Sigmoid colon (tissue), 7 donors: ENCODE measurements around the gene EEF1A1. TPM values are rescaled to one million over a fixed set of nuclear protein-coding genes. Genes with fewer than 3 reads are reported as not detected.
"Not testable (repeated sequence)": the region's sequence is repeated elsewhere in the genome, so short reads cannot be mapped to it uniquely, and the experiment has no call there.

Source experiments
- DNase-seq: peaks from one replicate; pipeline ENCODE4 v3.0.0-alpha.2; 2019
- H3K27ac ChIP-seq, 4 donors: fragments of 200-600 bp; sonication (generic); one replicate each; pipeline ENCODE4 v1.5.1; 2016 to 2019; ENCODE audit warnings: mild to moderate bottlenecking in 1 of 4
- H3K27me3 ChIP-seq, 3 donors: fragments of 200-600 bp; sonication (generic); one replicate each; pipeline ENCODE4 v1.5.1; 2019; ENCODE audit warnings: mild to moderate bottlenecking in 1 of 3
- H3K36me3 ChIP-seq, 4 donors: fragments of 200-600 bp; sonication (generic); one replicate each; pipeline ENCODE4 v1.5.1; 2016 to 2019
- H3K4me1 ChIP-seq, 4 donors: fragments of 200-600 bp; sonication (generic); one replicate each; pipeline ENCODE4 v1.5.1; 2017 to 2019
- H3K4me3 ChIP-seq, 4 donors: fragments of 200-600 bp; sonication (generic); one replicate each; pipeline ENCODE4 v1.5.1; 2017 to 2019; ENCODE audit warnings: mild to moderate bottlenecking in 2 of 4, moderate library complexity in 1 of 4
- H3K9me3 ChIP-seq, 4 donors: fragments of 200-600 bp in 3 of 4; sonication (generic) in 3 of 4; one replicate each; pipeline versions ENCODE4 v1.5.1 to v1.6.1; 2013 to 2019
- CTCF ChIP-seq, 4 experiments: fragments of 450-650 bp in 3 of 4; fragments of 200-600 bp in 1 of 4; IDR thresholded peaks; one replicate each; pipeline ENCODE4 v1.5.1; 2016 to 2019; ENCODE audit warnings: antibody characterized with exemption in 4 of 4, mild to moderate bottlenecking in 3 of 4, moderate library complexity in 2 of 4
- EP300 ChIP-seq, 4 donors: sonication (generic); formaldehyde crosslinking; IDR thresholded peaks; one replicate each; pipeline ENCODE4 v1.6.1; 2017; ENCODE audit warnings: antibody characterized with exemption in 4 of 4
- POLR2A ChIP-seq, 2 donors: fragments of 450-650 bp; IDR thresholded peaks; one replicate each; pipeline ENCODE4 v1.6.1; 2016; ENCODE audit warnings: antibody characterized with exemption in 2 of 2, mild to moderate bottlenecking in 2 of 2, moderate library complexity in 2 of 2
- POLR2AphosphoS5 ChIP-seq, 4 donors: sonication (generic); formaldehyde crosslinking; IDR thresholded peaks; one replicate each; pipeline ENCODE4 v1.6.1; 2017; ENCODE audit warnings: antibody characterized with exemption in 4 of 4
- WGBS, 2 donors: extraction: QIAGEN DNeasy Blood & Tissue Kit; methylation state at CpG; one replicate each; pipeline ENCODE4 v1.1.7; 2013; 5-methylcytosine and 5-hydroxymethylcytosine counted together
- intact Hi-C: fragments of 100-400 bp; cut with DNase I; formaldehyde crosslinking; loops from one replicate; pipeline ENCODE4 v1.15.1; 2023
- polyA plus RNA-seq, 3 donors: library from polyadenylated mRNA; stranded (reverse); fragments of 200-250 nt; gene quantifications; one replicate each; pipeline ENCODE4 v1.2.3, GENCODE V29; 2013
- total RNA-seq, 4 donors: library from RNA; depleted of rRNA; stranded (reverse); fragments of >200 nt; gene quantifications; one replicate each; pipeline ENCODE4 v1.1.0, GENCODE V29; 2016
- donor health status: healthy with polysubstance abuse.
- donor health status: Bipolar disorder and iron deficiency.
- donor health status: healthy.

The EEF1A1 gene
- total and polyA plus RNA-seq, 7 donors, result 8,557 to 15,452 (median 11,827) TPM

- no peaks in the 10 kb centered on the region for H3K9me3 ChIP-seq
- intact Hi-C loops, result loop anchor here (5.0 kb wide), 1 partner anchor 61 kb away; the partner anchor contains the start of gene MTO1
- TF ChIP-seq POLR2AphosphoS5 (IDR thresholded peaks at IDR 0.05), result peak; percentile 31 to 77 (median 67)
- TF ChIP-seq EP300 (IDR thresholded peaks at IDR 0.05), result no peak
- TF ChIP-seq CTCF (IDR thresholded peaks at IDR 0.05), result no peak
- TF ChIP-seq POLR2A (IDR thresholded peaks at IDR 0.05), result peak; percentile 15 to 34
- peak; percentile 82 for DNase-seq
- no peaks in the 10 kb centered on the region for H3K27me3 ChIP-seq
- H3K4me3 ChIP-seq, result peak overlapping the region; percentile 47 to 80 (median 68)
- H3K27ac ChIP-seq, result peak overlapping the region; percentile 92 to 100 (median 100)
- WGBS, 2 donors, result 2% methylated on average over 50 of the region's 50 CpGs
- H3K36me3 ChIP-seq, result peaks cover 0 to 12% (median 5%) of the 10 kb centered on the region in 4 donors
- peaks cover 0 to 34% (median 30%) of the 10 kb centered on the region in 4 donors for H3K4me1 ChIP-seq
These were observed 2.7 kb upstream of the EEF1A1 start for GRCh38 chr6:73523434-73524123.

DNA sequence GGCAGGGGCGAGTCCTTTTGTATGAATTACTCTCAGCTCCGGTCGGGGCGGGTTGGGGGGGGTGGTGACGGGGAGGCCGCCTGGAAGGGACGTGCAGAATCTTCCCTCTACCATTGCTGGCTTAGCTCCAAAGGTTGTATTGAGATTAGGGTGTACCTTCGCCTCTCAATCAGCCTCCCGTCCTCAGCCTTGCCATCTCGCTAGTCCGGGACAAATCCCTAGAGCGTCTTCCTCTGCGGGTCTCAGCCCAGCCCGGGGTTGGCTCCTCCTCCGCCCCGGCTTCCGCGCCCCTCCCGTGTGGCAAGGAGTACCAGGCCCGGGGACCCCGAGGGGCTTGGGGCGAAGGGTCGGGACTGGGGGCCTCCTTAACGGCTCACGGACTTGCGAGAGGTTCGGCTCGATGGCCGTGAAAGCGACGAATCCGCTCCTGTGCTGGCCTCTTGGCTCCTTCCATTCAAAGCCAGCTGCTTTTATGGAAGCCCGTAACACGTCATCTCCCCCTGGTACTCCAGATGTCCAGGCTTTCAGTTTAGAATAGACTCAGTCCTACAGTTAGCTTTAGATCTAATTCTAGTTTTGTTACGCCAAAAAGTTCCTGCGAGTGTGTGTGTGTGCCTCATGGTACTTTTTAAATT, 636 bp upstream of the EEF1A1 start:
- TF ChIP-seq CTCF (IDR thresholded peaks at IDR 0.05), result no peak
- TF ChIP-seq POLR2AphosphoS5 (IDR thresholded peaks at IDR 0.05), result peak in 3 of 4 donors; percentile 46 to 54 (median 47)
- TF ChIP-seq POLR2A (IDR thresholded peaks at IDR 0.05), result peak; percentile 44 to 60
- no peak for TF ChIP-seq EP300 (IDR thresholded peaks at IDR 0.05)
- peak overlapping the region; percentile 92 to 100 (median 100) for H3K27ac ChIP-seq
- no peaks in the 10 kb centered on the region for H3K9me3 ChIP-seq
- H3K4me1 ChIP-seq, result peaks cover 0 to 54% (median 48%) of the 10 kb centered on the region in 4 donors
- intact Hi-C loops, result loop anchor here (1.0 to 5.0 kb wide), 4 partner anchors 59 to 133 kb away; partner anchors contain the start of gene MTO1
- peak overlapping the region; percentile 80 to 85 (median 82) for H3K4me3 ChIP-seq
- H3K27me3 ChIP-seq, result no peaks in the 10 kb centered on the region
- H3K36me3 ChIP-seq, result peaks cover 7 to 31% (median 21%) of the 10 kb centered on the region in 4 donors
- 0% methylated on average over 36 of the region's 36 CpGs for WGBS, 2 donors
- DNase-seq, result peak; percentile 91

- Histone ChIP-seq H3K36me3 (peaks cover 7 to 44% (median 25%) of the 10 kb centered on the region in 4 donors), H3K9me3 (no peaks in the 10 kb centered on the region), H3K4me3 (peak overlapping the region; percentile 80 to 85 (median 82)), H3K27ac (peak overlapping the region; percentile 92 to 100 (median 100)), H3K4me1 (peaks cover 0 to 65% (median 60%) of the 10 kb centered on the region in 4 donors), H3K27me3 (no peaks in the 10 kb centered on the region)
- TF ChIP-seq POLR2AphosphoS5 (IDR thresholded peaks at IDR 0.05) (peak; percentile 26 to 76 (median 70)), EP300 (IDR thresholded peaks at IDR 0.05) (no peak), POLR2A (IDR thresholded peaks at IDR 0.05) (no peak)
- intact Hi-C loops, result loop anchor here (2.0 to 5.0 kb wide), 2 partner anchors 58 to 135 kb away; partner anchors contain the start of gene MTO1
- DNase-seq, result peak; percentile 89
- 1% methylated on average over 56 of the region's 56 CpGs for WGBS, 2 donors
These were observed 725 bp downstream of the EEF1A1 start for GRCh38 chr6:73519926-73520687.

GRCh38 chr6:73518982-73519881, 1.6 kb downstream of the EEF1A1 start:
- DNase-seq, intact Hi-C loops: not testable (repeated sequence)
- peaks cover 0 to 70% (median 64%) of the 10 kb centered on the region in 4 donors for H3K4me1 ChIP-seq

More at GRCh38 chr6:73518982-73519881, 1.6 kb downstream of the EEF1A1 start:
- not testable (repeated sequence) for H3K9me3 ChIP-seq, H3K27me3 ChIP-seq
- 2 to 15% methylated on average over 7 of the region's 8 CpGs for WGBS, 2 donors
- Histone ChIP-seq H3K36me3 (peaks cover 7 to 53% (median 28%) of the 10 kb centered on the region in 4 donors), H3K27ac (peak overlapping the region; percentile 92 to 100 (median 100)), H3K4me3 (peak overlapping the region; percentile 80 to 85 (median 82))
